Lower leg skin (tissue), 4 donors: Measurements from ENCODE around the gene TPPP. TPM values are rescaled to one million over a fixed set of nuclear protein-coding genes. Genes with fewer than 3 reads are reported as not detected.

Source experiments
- DNase-seq, 2 donors: peaks; one replicate each; pipeline ENCODE4 v3.0.0-alpha.2; 2019; ENCODE audit warnings: low spot score in 2 of 2
- H3K4me3 ChIP-seq: fragments of 200-600 bp; sonication (generic); 2 replicates; pipeline ENCODE4 v1.5.1; 2017; ENCODE audit warnings: mild to moderate bottlenecking, low read depth; ENCODE audit not compliant: poor library complexity, severe bottlenecking
- POLR2A ChIP-seq, 2 donors: fragments of 450-650 bp; IDR thresholded peaks; one replicate each; pipeline ENCODE4 v1.6.1; 2016 to 2017; ENCODE audit warnings: antibody characterized with exemption in 2 of 2, mild to moderate bottlenecking in 1 of 2, moderate library complexity in 1 of 2
- WGBS, 2 donors: methylation state at CpG; one replicate each; pipeline ENCODE4 v1.1.5; 2018; 5-methylcytosine and 5-hydroxymethylcytosine counted together
- intact Hi-C: fragments of 100-400 bp; cut with DNase I; formaldehyde crosslinking; loops from one replicate; pipeline ENCODE4 v1.15.0; 2023; ENCODE audit warnings: low total_unique reads
- total RNA-seq, 4 donors: library from RNA; depleted of rRNA; stranded (reverse); fragments of >200 nt; gene quantifications; one replicate each; pipeline ENCODE4 v1.1.0, GENCODE V29; 2016
- TF ChIP-seq, protein P1 (sequence below), 3 donors: fragments of 450-650 bp; IDR thresholded peaks; one replicate each; pipeline ENCODE4 v1.5.1; 2016; ENCODE audit warnings: antibody characterized with exemption in 3 of 3, mild to moderate bottlenecking in 3 of 3, moderate library complexity in 2 of 3

Gene TPPP
- total RNA-seq, 4 donors from 2014 or later: 7.4 to 17.3 (median 10.4) TPM

DNA sequence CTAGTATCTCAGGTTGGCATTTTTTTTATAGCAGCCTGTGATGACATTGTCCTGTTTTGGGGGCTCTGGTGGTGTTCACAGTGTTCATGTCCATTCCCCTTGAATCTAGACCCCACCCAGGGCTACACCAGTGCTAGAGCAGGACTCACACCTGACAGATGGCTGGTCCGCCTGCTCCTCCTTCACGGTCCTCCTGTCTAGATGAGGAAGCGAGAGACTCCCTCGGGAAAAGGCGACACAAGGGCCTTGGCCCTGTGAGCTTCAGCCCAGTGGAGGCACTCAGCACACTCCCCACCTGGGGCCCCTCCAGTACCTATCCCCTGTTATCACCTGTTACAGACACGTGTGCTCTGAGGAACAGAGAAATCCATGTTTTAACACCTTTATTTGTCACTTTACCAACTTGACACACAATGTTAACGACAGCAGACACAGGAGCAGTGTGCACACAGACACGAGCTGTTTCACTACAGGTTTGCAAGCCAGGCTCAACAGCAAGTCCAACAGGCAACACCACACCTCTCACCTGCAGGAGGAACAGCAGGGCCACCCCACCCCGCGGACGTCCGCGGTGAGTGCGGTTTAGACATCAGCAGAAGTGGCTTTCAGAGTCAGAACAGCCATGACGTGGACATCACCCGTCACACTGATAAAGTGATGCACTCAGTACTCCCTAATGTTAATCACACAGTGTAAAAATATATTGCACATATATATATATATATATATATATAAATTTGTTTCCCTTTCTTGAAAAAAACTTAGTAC lies 33.5 kb downstream of the TPPP start:
- intact Hi-C loops: no loop called here
- 92 to 95% methylated on average over 16 of the region's 16 CpGs for WGBS, 2 donors
- TF ChIP-seq, protein P1, sequence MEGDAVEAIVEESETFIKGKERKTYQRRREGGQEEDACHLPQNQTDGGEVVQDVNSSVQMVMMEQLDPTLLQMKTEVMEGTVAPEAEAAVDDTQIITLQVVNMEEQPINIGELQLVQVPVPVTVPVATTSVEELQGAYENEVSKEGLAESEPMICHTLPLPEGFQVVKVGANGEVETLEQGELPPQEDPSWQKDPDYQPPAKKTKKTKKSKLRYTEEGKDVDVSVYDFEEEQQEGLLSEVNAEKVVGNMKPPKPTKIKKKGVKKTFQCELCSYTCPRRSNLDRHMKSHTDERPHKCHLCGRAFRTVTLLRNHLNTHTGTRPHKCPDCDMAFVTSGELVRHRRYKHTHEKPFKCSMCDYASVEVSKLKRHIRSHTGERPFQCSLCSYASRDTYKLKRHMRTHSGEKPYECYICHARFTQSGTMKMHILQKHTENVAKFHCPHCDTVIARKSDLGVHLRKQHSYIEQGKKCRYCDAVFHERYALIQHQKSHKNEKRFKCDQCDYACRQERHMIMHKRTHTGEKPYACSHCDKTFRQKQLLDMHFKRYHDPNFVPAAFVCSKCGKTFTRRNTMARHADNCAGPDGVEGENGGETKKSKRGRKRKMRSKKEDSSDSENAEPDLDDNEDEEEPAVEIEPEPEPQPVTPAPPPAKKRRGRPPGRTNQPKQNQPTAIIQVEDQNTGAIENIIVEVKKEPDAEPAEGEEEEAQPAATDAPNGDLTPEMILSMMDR (IDR thresholded peaks at IDR 0.05): no peak
- DNase-seq: no peak
- H3K4me3 ChIP-seq: no peak overlapping the region

DNA sequence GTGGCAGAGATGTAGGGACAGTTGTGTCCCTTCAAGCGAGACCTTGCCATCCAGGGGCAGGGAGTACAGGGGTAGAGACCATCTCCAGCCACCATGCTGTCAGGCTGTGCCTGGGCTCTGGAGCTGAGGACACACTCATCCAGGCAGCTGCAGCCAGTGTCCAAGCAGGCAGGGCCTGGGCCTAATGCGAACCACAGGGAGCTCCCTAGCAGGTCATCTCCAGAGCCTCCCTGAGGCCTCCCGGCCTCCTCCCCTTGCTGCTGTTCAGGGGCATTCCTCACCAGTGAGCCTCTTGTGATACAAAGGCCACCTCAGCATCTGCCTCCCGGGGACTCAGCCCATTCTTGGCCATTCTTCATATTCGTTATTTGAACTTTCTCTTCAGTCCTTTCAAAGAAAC lies 35.0 kb downstream of the TPPP start:
- TF ChIP-seq POLR2A (IDR thresholded peaks at IDR 0.05): no peak
- TF ChIP-seq, protein P1 (IDR thresholded peaks at IDR 0.05): no peak
- intact Hi-C loops: no loop called here
- H3K4me3 ChIP-seq: no peak overlapping the region
- WGBS, 2 donors: 95 to 98% methylated on average over 5 of the region's 5 CpGs
- no peak for DNase-seq

DNA sequence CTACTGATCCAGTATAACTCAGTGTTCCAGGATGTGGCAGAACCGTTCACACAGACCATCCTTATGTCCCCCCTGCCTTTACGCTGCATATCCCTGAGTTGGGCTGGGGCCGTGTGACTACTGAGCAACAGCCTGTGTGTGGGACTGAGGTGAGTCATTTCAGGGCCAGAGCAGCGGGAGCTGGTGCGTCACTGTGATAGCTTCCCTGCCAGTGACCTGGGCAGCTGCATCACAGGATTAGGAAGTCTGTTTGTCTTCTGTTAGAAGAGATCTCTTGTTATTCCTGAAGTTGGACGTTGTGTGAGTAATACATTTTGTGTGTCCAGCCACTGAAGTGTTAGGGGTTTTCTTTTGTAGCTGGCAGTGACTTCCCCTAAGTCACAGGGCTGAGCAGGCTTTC lies 35.6 kb downstream of the TPPP start:
- no peak overlapping the region for H3K4me3 ChIP-seq
- intact Hi-C loops: no loop called here
- DNase-seq: no peak
- TF ChIP-seq POLR2A (IDR thresholded peaks at IDR 0.05): no peak
- TF ChIP-seq, protein P1 (IDR thresholded peaks at IDR 0.05): no peak
- 96% methylated on average over 6 of the region's 6 CpGs for WGBS, 2 donors

DNA sequence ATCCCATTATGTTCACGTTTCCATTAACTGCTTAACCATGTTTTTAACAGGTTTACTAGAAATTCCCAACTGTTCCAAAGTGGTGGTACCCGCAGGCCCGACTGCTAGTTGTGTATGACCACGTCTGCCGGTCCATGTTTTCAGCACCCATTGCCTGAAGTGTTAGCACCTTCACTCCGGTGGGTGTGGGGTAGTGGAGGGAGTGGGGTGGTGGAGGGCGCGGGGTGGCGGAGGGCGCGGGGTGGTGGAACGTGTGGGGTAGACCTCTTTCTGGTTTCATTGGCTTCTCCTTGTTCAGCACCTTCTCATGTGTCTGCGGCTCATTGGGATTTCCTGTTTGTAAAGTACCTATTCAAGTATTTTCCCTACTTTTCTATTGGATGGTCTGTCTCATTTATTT lies 37.7 kb downstream of the TPPP start:
- intact Hi-C loops: no loop called here
- no peak overlapping the region for H3K4me3 ChIP-seq
- TF ChIP-seq POLR2A (IDR thresholded peaks at IDR 0.05): no peak
- TF ChIP-seq, protein P1 (IDR thresholded peaks at IDR 0.05): no peak
- no peak for DNase-seq
- 93 to 94% methylated on average over 13 of the region's 13 CpGs for WGBS, 2 donors

DNA sequence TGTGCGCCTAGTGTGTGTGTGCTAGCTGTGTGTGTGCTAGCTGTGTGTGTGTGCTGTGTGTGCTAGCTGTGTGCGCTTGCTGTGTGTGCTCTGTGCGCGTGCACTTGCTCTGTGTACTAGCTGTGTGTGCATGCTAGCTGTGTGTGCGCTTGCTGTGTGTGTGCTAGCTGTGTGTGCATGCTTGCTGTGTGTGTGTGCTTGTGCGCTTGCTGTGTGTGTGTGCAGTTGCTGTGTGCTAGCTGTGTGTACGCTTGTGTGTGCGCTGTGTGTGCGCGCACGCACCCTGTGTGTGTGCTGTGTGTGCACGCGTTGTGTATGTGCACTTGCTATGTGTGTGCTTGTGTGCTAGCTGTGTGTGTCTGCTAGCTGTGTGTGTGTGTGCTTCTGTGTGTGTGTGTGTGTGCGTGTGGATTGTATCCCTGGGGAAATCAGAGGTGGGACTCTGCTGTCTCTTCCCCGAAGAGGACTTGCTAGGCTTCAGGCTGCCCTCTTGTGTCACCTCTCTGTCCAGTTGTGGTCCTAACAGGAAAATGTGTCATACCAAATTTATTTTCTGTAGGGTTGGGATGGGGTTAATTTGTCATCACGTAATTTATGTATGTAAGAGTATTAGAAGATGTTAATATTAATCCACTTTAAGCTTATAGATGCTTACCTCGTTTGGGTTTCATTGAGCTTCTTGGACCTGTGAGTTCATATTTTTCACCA lies 38.9 kb downstream of the TPPP start:
- no peak for DNase-seq
- no peak overlapping the region for H3K4me3 ChIP-seq
- intact Hi-C loops: no loop called here
- no peak for TF ChIP-seq POLR2A (IDR thresholded peaks at IDR 0.05)
- TF ChIP-seq, protein P1 (IDR thresholded peaks at IDR 0.05): no peak
- WGBS, 2 donors: 71 to 82% methylated on average over 17 of the region's 17 CpGs
